ENCODE data around the gene SLC39A9. TPM values are rescaled to one million over a fixed set of nuclear protein-coding genes. Genes with fewer than 3 reads are reported as not detected.

The SLC39A9 gene
- polyA plus RNA-seq = 14.7 TPM

GRCh38 chr14:69398053-69398817, at the start of gene SLC39A9, which contains the start of gene ERH:
Gene SLC39A9, plus strand, starts transcription at chr14:69398692. Its CDS starts 678 bp downstream, at chr14:69399370.
Gene ERH, minus strand, starts transcription at chr14:69398299. Its CDS starts 66 bp downstream, at chr14:69398233.
- Mint-ChIP-seq H3K4me3 (peak within 1 kb of the TSS; percentile 97 to 100 (median 98)), H3K36me3 (peaks cover 5% of the 10 kb centered on the region), H3K9me3 (no peaks in the 10 kb centered on the region), H3K27me3 (no peaks in the 10 kb centered on the region), H3K4me1 (peaks cover 36 to 54% (median 39%) of the 10 kb centered on the region in 3 donors), H3K27ac (peak within 1 kb of the TSS; percentile 96 to 100 (median 99))

- Mint-ChIP-seq H3K27ac (no peak overlapping the region), H3K36me3 (peaks cover 1% of the 10 kb centered on the region), H3K4me1 (peaks cover 9 to 23% (median 18%) of the 10 kb centered on the region in 3 donors), H3K9me3 (no peaks in the 10 kb centered on the region), H3K27me3 (peaks cover under 1% of the 10 kb centered on the region), H3K4me3 (no peak overlapping the region)
These were observed 49.3 kb upstream of the SLC39A9 start for GRCh38 chr14:69349091-69349777.

- H3K4me1 Mint-ChIP-seq = peaks cover 16 to 31% (median 30%) of the 10 kb centered on the region in 3 donors
- no peaks in the 10 kb centered on the region for H3K9me3 Mint-ChIP-seq
- peaks cover 1% of the 10 kb centered on the region for H3K36me3 Mint-ChIP-seq
- peak overlapping the region in 1 of 4 donors; percentile 88 for H3K4me3 Mint-ChIP-seq
- H3K27me3 Mint-ChIP-seq = peaks cover 2% of the 10 kb centered on the region
- H3K27ac Mint-ChIP-seq = peak overlapping the region in 1 of 3 donors; percentile 41
These were observed 47.6 kb upstream of the SLC39A9 start for GRCh38 chr14:69350892-69351291.

- Mint-ChIP-seq H3K27ac (peak overlapping the region; percentile 41 to 90 (median 52)), H3K27me3 (peaks cover 2% of the 10 kb centered on the region)
These were observed 47.1 kb upstream of the SLC39A9 start for GRCh38 chr14:69351385-69351784.

GRCh38 chr14:69351911-69352310, 46.6 kb upstream of the SLC39A9 start:
- Mint-ChIP-seq H3K27ac (peak overlapping the region; percentile 41 to 90 (median 52)), H3K4me3 (peak overlapping the region in 1 of 4 donors; percentile 88), H3K36me3 (peaks cover 1% of the 10 kb centered on the region), H3K9me3 (no peaks in the 10 kb centered on the region), H3K27me3 (peaks cover 2% of the 10 kb centered on the region), H3K4me1 (peaks cover 16 to 32% (median 30%) of the 10 kb centered on the region in 3 donors)

More at GRCh38 chr14:69351385-69351784, 47.1 kb upstream of the SLC39A9 start:
- no peaks in the 10 kb centered on the region for H3K9me3 Mint-ChIP-seq
- H3K4me3 Mint-ChIP-seq = peak overlapping the region in 2 of 4 donors; percentile 14 to 88
- H3K36me3 Mint-ChIP-seq = peaks cover 1% of the 10 kb centered on the region
- H3K4me1 Mint-ChIP-seq = peaks cover 16 to 32% (median 30%) of the 10 kb centered on the region in 3 donors

- peak overlapping the region; percentile 18 to 84 (median 34) for H3K27ac Mint-ChIP-seq
- H3K36me3 Mint-ChIP-seq = peaks cover 1% of the 10 kb centered on the region
- H3K9me3 Mint-ChIP-seq = no peaks in the 10 kb centered on the region
- peaks cover 16 to 32% (median 31%) of the 10 kb centered on the region in 3 donors for H3K4me1 Mint-ChIP-seq
- peak overlapping the region in 1 of 4 donors; percentile 41 for H3K4me3 Mint-ChIP-seq
- H3K27me3 Mint-ChIP-seq = peaks cover 2% of the 10 kb centered on the region
These were observed 45.3 kb upstream of the SLC39A9 start for GRCh38 chr14:69353168-69353567.

- Mint-ChIP-seq H3K9me3 (no peaks in the 10 kb centered on the region), H3K4me3 (peak overlapping the region; percentile 73 to 93 (median 84)), H3K27ac (peak overlapping the region; percentile 96 to 100 (median 100)), H3K27me3 (peaks cover 3% of the 10 kb centered on the region), H3K4me1 (peaks cover 24 to 34% (median 31%) of the 10 kb centered on the region in 3 donors), H3K36me3 (peaks cover 1% of the 10 kb centered on the region)
These were observed 43.9 kb upstream of the SLC39A9 start for GRCh38 chr14:69354383-69355153.

GRCh38 chr14:69355154-69355597, 43.3 kb upstream of the SLC39A9 start:
- Mint-ChIP-seq H3K36me3 (peaks cover 1% of the 10 kb centered on the region), H3K27me3 (peaks cover 3% of the 10 kb centered on the region), H3K27ac (peak overlapping the region; percentile 96 to 100 (median 100)), H3K9me3 (no peaks in the 10 kb centered on the region), H3K4me1 (peaks cover 24 to 34% (median 31%) of the 10 kb centered on the region in 3 donors), H3K4me3 (peak overlapping the region; percentile 28 to 90 (median 76))

- peak overlapping the region in 2 of 4 donors; percentile 80 to 90 for H3K4me3 Mint-ChIP-seq
- H3K4me1 Mint-ChIP-seq = peaks cover 25 to 39% (median 34%) of the 10 kb centered on the region in 3 donors
- H3K9me3 Mint-ChIP-seq = no peaks in the 10 kb centered on the region
- H3K36me3 Mint-ChIP-seq = peaks cover 1% of the 10 kb centered on the region
- peaks cover 3% of the 10 kb centered on the region for H3K27me3 Mint-ChIP-seq
- peak overlapping the region in 2 of 3 donors; percentile 100 for H3K27ac Mint-ChIP-seq
These were observed 42.7 kb upstream of the SLC39A9 start for GRCh38 chr14:69355607-69356281.

- no peaks in the 10 kb centered on the region for H3K9me3 Mint-ChIP-seq
- peak overlapping the region; percentile 29 to 84 (median 63) for H3K27ac Mint-ChIP-seq
- H3K36me3 Mint-ChIP-seq = peaks cover 1% of the 10 kb centered on the region
- H3K4me3 Mint-ChIP-seq = no peak overlapping the region
- H3K27me3 Mint-ChIP-seq = peaks cover 3% of the 10 kb centered on the region
- H3K4me1 Mint-ChIP-seq = peaks cover 26 to 37% (median 28%) of the 10 kb centered on the region in 3 donors
These were observed 41.5 kb upstream of the SLC39A9 start for GRCh38 chr14:69356903-69357543.

GRCh38 chr14:69357544-69358200, 40.8 kb upstream of the SLC39A9 start:
- H3K4me1 Mint-ChIP-seq = peaks cover 22 to 35% (median 26%) of the 10 kb centered on the region in 3 donors
- no peaks in the 10 kb centered on the region for H3K9me3 Mint-ChIP-seq
- H3K27ac Mint-ChIP-seq = peak overlapping the region in 1 of 3 donors; percentile 57
- H3K27me3 Mint-ChIP-seq = peaks cover 3% of the 10 kb centered on the region
- H3K4me3 Mint-ChIP-seq = peak overlapping the region in 1 of 4 donors; percentile 12
- no peaks in the 10 kb centered on the region for H3K36me3 Mint-ChIP-seq

- H3K4me3 Mint-ChIP-seq = peak overlapping the region in 1 of 4 donors; percentile 63
- peaks cover 22 to 35% (median 26%) of the 10 kb centered on the region in 3 donors for H3K4me1 Mint-ChIP-seq
- peak overlapping the region in 1 of 3 donors; percentile 40 for H3K27ac Mint-ChIP-seq
- no peaks in the 10 kb centered on the region for H3K9me3 Mint-ChIP-seq
- H3K27me3 Mint-ChIP-seq = peaks cover 6% of the 10 kb centered on the region
- H3K36me3 Mint-ChIP-seq = no peaks in the 10 kb centered on the region
These were observed 40.1 kb upstream of the SLC39A9 start for GRCh38 chr14:69358233-69358963.

Measured in IgD-negative memory B cell (primary cell).